Measurements from ENCODE around the gene MTARC2.

Gene MTARC2

DNA sequence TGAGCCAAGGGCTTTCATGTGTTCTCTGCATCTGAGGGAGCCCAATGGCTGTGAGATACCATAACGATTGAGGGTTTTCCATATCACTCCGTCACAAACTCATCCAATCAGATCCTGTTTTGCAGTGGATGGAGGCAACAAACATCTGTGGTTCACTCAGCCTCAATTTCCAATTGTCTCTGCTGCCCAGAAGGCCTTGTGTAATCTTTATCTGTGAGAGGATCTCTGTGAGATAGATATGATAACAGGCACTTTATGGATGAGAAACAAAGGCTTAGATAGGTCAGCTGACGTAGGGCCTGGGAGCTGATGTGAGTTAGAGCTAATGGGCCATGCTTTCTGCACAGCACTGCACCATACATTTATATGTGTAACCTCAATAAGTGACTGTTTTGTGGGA is 35.3 kb downstream of the MTARC2 start:
- H2BK5ac ChIP-seq (ENCODE audit: low read depth, low read length, poor library complexity): no peak overlapping the region
- H2BK12ac ChIP-seq (ENCODE audit: low read length): no peak overlapping the region
- H3K36me3 ChIP-seq (ENCODE audit: control insufficient read depth in 1 of 2, insufficient read depth in 2 of 2, low read length in 2 of 2): no peaks in the 10 kb centered on the region

DNA sequence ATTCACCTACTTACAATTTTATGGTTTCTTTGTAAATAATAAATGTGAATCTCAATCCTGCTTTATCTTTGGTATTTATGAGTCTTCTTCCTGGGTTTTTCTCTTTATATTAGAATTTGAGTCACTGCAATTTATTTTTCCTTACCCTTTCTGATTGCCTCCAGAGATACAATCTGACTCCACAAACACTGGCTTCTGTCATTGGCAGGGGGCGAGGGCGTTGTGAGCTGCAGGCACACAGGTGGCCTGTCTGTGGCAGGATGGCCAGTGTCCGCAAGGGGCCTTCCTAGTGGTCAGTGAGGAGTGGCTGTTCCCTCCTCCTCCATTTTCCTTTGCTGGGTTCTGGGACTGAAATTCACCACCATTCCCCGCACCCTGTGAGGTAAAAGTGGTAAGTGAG is 36.6 kb downstream of the MTARC2 start:
- Histone ChIP-seq H4K12ac (ENCODE audit: low read depth, low read length) (no peak overlapping the region), H2AK5ac (ENCODE audit: low read length) (no peak overlapping the region), H3K36me3 (ENCODE audit: control insufficient read depth in 1 of 2, insufficient read depth in 2 of 2, low read length in 2 of 2) (no peaks in the 10 kb centered on the region), H2BK12ac (ENCODE audit: low read length) (peak overlapping the region; percentile 74), H4K8ac (ENCODE audit: low read depth, low read length) (no peak overlapping the region), H3K14ac (ENCODE audit: low read length) (no peak overlapping the region), H3K27me3 (ENCODE audit: insufficient read depth, low read length) (no peaks in the 10 kb centered on the region), H4K91ac (ENCODE audit: low read depth, low read length) (no peak overlapping the region), H2AFZ (ENCODE audit: insufficient read depth, low read length, poor library complexity) (no peak overlapping the region), H3K27ac (ENCODE audit: low read depth, low read length) (no peak overlapping the region), H3K4ac (ENCODE audit: low read depth, low read length) (no peak overlapping the region), H2BK120ac (ENCODE audit: insufficient read depth, low read length, poor library complexity) (peak overlapping the region; percentile 68), H3K9ac (ENCODE audit: low read length) (no peak overlapping the region), H3K18ac (ENCODE audit: low read length) (peak overlapping the region; percentile 29), H3K79me2 (ENCODE audit: control insufficient read depth, insufficient read depth, low read length, poor library complexity) (no peaks in the 10 kb centered on the region), H3K9me3 (ENCODE audit: insufficient read depth, low read depth, low read length) (no peaks in the 10 kb centered on the region), H3K4me2 (ENCODE audit: low read length) (no peak overlapping the region), H3K4me1 (ENCODE audit: control insufficient read depth in 1 of 2, insufficient read depth in 2 of 2, low read length in 2 of 2) (peaks cover 16 to 26% of the 10 kb centered on the region in 2 experiments), H3K4me3 (ENCODE audit: low read depth, low read length) (no peak overlapping the region), H3K79me1 (ENCODE audit: low read length) (peaks cover 23% of the 10 kb centered on the region), H3K23ac (ENCODE audit: low read length) (no peak overlapping the region), H2BK5ac (ENCODE audit: low read depth, low read length, poor library complexity) (no peak overlapping the region)
- DNase-seq: no peak
- WGBS (ENCODE audit: extremely low coverage, insufficient coverage, insufficient read length): no CpG with 5 or more reads among the region's 4 CpGs

More for the DNA sequence above, 35.3 kb downstream of the MTARC2 start:
- Histone ChIP-seq H3K18ac (ENCODE audit: low read length) (no peak overlapping the region), H3K4me1 (ENCODE audit: control insufficient read depth in 1 of 2, insufficient read depth in 2 of 2, low read length in 2 of 2) (peaks cover 16 to 23% of the 10 kb centered on the region in 2 experiments), H3K9me3 (ENCODE audit: insufficient read depth, low read depth, low read length) (no peaks in the 10 kb centered on the region), H3K4me3 (ENCODE audit: low read depth, low read length) (no peak overlapping the region), H4K12ac (ENCODE audit: low read depth, low read length) (no peak overlapping the region), H2AFZ (ENCODE audit: insufficient read depth, low read length, poor library complexity) (no peak overlapping the region), H4K91ac (ENCODE audit: low read depth, low read length) (no peak overlapping the region), H3K9ac (ENCODE audit: low read length) (no peak overlapping the region), H3K4me2 (ENCODE audit: low read length) (no peak overlapping the region), H3K79me2 (ENCODE audit: control insufficient read depth, insufficient read depth, low read length, poor library complexity) (no peaks in the 10 kb centered on the region), H3K27me3 (ENCODE audit: insufficient read depth, low read length) (no peaks in the 10 kb centered on the region), H3K27ac (ENCODE audit: low read depth, low read length) (no peak overlapping the region), H3K23ac (ENCODE audit: low read length) (no peak overlapping the region), H2BK120ac (ENCODE audit: insufficient read depth, low read length, poor library complexity) (no peak overlapping the region), H4K8ac (ENCODE audit: low read depth, low read length) (no peak overlapping the region), H2AK5ac (ENCODE audit: low read length) (no peak overlapping the region), H3K4ac (ENCODE audit: low read depth, low read length) (no peak overlapping the region), H3K14ac (ENCODE audit: low read length) (no peak overlapping the region), H3K79me1 (ENCODE audit: low read length) (peaks cover 19% of the 10 kb centered on the region)
- DNase-seq: peak; percentile 35 to 84
- no CpG with 5 or more reads among the region's 3 CpGs for WGBS (ENCODE audit: extremely low coverage, insufficient coverage, insufficient read length)

DNA sequence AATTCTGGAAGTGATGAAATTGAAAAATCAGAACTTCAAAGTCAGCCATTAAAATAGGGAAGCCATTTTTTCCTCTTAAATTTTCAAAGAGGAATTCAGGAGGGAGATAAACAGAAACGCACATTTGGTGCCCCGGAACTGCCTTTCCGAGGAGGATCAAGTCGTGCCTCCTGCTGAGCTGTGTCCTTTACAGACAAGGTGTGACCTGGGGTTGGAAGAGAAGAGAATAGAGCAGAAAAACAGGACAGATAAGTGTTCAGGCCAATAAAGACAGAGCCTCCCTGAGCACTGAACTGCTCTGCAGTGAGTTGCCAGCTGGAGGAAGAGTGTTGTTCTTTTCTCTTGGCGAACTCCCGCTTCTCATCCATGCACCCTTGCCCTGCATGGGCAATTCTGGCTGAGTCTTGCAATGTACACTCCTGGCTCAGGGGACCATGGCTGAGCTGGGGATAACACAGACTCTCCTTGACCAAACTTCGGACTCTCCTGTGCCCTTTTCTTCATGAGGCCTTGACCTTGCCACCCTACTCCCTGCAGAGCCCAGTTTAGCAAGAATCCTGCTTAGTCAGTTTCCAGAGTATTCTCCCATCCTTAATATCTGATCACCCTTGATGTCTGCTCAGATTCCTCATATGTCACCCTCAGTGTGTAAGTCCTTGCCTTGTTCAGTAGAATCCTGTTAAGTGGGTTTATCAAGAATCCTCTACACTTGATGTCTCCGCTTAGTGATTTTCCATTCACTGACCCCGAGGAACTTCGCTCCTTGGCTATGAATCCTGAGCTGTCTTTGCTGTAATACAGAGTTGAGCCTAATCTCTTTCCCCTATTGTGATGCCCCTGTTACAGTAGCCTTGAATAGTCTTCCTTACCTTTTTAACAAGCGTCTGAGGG is 37.3 kb downstream of the MTARC2 start:
- Histone ChIP-seq H2BK120ac (ENCODE audit: insufficient read depth, low read length, poor library complexity) (no peak overlapping the region), H2BK12ac (ENCODE audit: low read length) (peak overlapping the region; percentile 63), H4K8ac (ENCODE audit: low read depth, low read length) (no peak overlapping the region), H3K14ac (ENCODE audit: low read length) (no peak overlapping the region), H3K9ac (ENCODE audit: low read length) (no peak overlapping the region), H3K36me3 (ENCODE audit: control insufficient read depth in 1 of 2, insufficient read depth in 2 of 2, low read length in 2 of 2) (no peaks in the 10 kb centered on the region), H4K12ac (ENCODE audit: low read depth, low read length) (no peak overlapping the region), H3K4me1 (ENCODE audit: control insufficient read depth in 1 of 2, insufficient read depth in 2 of 2, low read length in 2 of 2) (peaks cover 16 to 26% of the 10 kb centered on the region in 2 experiments), H4K91ac (ENCODE audit: low read depth, low read length) (peak overlapping the region; percentile 10), H3K4me2 (ENCODE audit: low read length) (no peak overlapping the region), H3K9me3 (ENCODE audit: insufficient read depth, low read depth, low read length) (no peaks in the 10 kb centered on the region), H3K18ac (ENCODE audit: low read length) (no peak overlapping the region), H3K79me1 (ENCODE audit: low read length) (peaks cover 23% of the 10 kb centered on the region), H3K27me3 (ENCODE audit: insufficient read depth, low read length) (no peaks in the 10 kb centered on the region), H3K4me3 (ENCODE audit: low read depth, low read length) (no peak overlapping the region), H3K27ac (ENCODE audit: low read depth, low read length) (peak overlapping the region; percentile 95), H2AFZ (ENCODE audit: insufficient read depth, low read length, poor library complexity) (no peak overlapping the region), H3K79me2 (ENCODE audit: control insufficient read depth, insufficient read depth, low read length, poor library complexity) (no peaks in the 10 kb centered on the region), H3K4ac (ENCODE audit: low read depth, low read length) (no peak overlapping the region), H2BK5ac (ENCODE audit: low read depth, low read length, poor library complexity) (no peak overlapping the region), H2AK5ac (ENCODE audit: low read length) (no peak overlapping the region), H3K23ac (ENCODE audit: low read length) (no peak overlapping the region)
- no CpG with 5 or more reads among the region's 11 CpGs for WGBS (ENCODE audit: extremely low coverage, insufficient coverage, insufficient read length)
- DNase-seq: no peak

DNA sequence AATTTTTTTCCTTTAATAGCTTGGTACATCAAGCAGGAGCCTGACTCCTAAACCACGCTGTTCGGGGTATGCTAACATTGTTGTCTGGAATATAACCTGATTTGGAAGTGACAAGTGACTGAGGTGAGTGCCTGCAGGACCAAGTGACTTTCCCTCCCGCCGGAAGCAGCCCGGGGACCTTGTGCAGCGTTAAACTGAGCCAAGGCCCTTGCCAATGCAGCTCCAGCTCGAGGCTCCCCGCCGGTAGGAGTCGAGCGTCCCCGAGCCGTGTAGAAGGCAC is 37.9 kb downstream of the MTARC2 start:
- no peak for DNase-seq
- Histone ChIP-seq H3K79me1 (ENCODE audit: low read length) (peaks cover 23% of the 10 kb centered on the region), H3K18ac (ENCODE audit: low read length) (peak overlapping the region; percentile 71), H3K4me3 (ENCODE audit: low read depth, low read length) (no peak overlapping the region), H3K79me2 (ENCODE audit: control insufficient read depth, insufficient read depth, low read length, poor library complexity) (no peaks in the 10 kb centered on the region), H2BK12ac (ENCODE audit: low read length) (peak overlapping the region; percentile 44), H3K27ac (ENCODE audit: low read depth, low read length) (peak overlapping the region; percentile 95), H3K4ac (ENCODE audit: low read depth, low read length) (peak overlapping the region; percentile 48), H3K9me3 (ENCODE audit: insufficient read depth, low read depth, low read length) (no peaks in the 10 kb centered on the region), H2AFZ (ENCODE audit: insufficient read depth, low read length, poor library complexity) (peak overlapping the region; percentile 73), H3K27me3 (ENCODE audit: insufficient read depth, low read length) (no peaks in the 10 kb centered on the region), H3K4me2 (ENCODE audit: low read length) (peak overlapping the region; percentile 95), H4K91ac (ENCODE audit: low read depth, low read length) (peak overlapping the region; percentile 50), H4K12ac (ENCODE audit: low read depth, low read length) (peak overlapping the region; percentile 40), H2BK120ac (ENCODE audit: insufficient read depth, low read length, poor library complexity) (peak overlapping the region; percentile 39), H3K4me1 (ENCODE audit: control insufficient read depth in 1 of 2, insufficient read depth in 2 of 2, low read length in 2 of 2) (peaks cover 16 to 26% of the 10 kb centered on the region in 2 experiments), H3K23ac (ENCODE audit: low read length) (no peak overlapping the region), H3K36me3 (ENCODE audit: control insufficient read depth in 1 of 2, insufficient read depth in 2 of 2, low read length in 2 of 2) (no peaks in the 10 kb centered on the region), H2AK5ac (ENCODE audit: low read length) (peak overlapping the region; percentile 75), H3K9ac (ENCODE audit: low read length) (no peak overlapping the region), H4K8ac (ENCODE audit: low read depth, low read length) (peak overlapping the region; percentile 80), H2BK5ac (ENCODE audit: low read depth, low read length, poor library complexity) (peak overlapping the region; percentile 11), H3K14ac (ENCODE audit: low read length) (peak overlapping the region; percentile 74)
- no CpG with 5 or more reads among the region's 13 CpGs for WGBS (ENCODE audit: extremely low coverage, insufficient coverage, insufficient read length)

Measured in trophoblast cell (in vitro differentiated cells and primary cell).